Stimulated activated CD4-positive, alpha-beta T cell treated with anti-CD3 and anti-CD28 coated beads, Interleukin-12 subunit alpha, Interleukin-12 subunit beta, amount 100 ng/mL, for 24 hours (primary cell): Measurements from ENCODE around the gene EFHC1.

Source experiments
- DNase-seq, 2 experiments: peaks; one replicate each; pipeline ENCODE4 v3.0.0-alpha.2; 2020; ENCODE audit warnings: low read depth in 2 of 2

Gene EFHC1

DNA sequence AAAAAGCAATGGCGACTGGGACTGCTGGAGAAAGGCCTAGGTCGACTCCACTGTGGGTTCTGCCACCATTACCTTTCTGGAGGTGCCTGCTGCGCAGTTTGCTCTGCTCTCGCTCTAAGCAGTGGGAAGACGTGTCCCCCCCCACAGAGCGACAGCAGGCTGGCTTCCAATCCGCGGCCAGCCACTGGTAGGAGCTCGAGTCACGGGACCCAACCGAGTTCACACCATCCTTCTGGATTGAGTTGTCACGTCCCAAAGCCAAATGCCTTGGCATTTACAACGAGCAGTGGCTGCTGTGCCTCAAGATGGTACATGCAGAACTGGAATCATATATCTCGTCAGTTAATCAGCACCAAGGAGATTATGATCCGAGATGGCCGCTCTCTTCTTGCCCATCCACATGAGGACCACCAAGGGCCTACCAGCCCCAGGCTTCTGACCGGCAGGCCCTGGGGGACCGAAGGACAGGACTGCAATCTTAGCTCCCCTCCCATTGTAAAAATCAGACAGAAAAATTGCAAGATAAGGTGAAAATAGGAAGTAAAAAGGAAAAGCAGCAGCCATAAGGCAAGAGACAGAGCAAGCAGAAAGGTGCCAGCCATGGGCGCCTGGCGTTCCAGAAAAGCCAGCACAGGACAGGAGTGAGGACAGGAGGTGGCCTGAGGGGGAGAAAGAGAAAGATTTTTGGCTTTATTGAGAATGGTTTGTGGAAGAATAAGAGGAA is 82.3 kb downstream of the EFHC1 start:
- no peak for DNase-seq

GRCh38 chr6:52503323-52503747 is 83.2 kb downstream of the EFHC1 start:
- DNase-seq = no peak

DNA sequence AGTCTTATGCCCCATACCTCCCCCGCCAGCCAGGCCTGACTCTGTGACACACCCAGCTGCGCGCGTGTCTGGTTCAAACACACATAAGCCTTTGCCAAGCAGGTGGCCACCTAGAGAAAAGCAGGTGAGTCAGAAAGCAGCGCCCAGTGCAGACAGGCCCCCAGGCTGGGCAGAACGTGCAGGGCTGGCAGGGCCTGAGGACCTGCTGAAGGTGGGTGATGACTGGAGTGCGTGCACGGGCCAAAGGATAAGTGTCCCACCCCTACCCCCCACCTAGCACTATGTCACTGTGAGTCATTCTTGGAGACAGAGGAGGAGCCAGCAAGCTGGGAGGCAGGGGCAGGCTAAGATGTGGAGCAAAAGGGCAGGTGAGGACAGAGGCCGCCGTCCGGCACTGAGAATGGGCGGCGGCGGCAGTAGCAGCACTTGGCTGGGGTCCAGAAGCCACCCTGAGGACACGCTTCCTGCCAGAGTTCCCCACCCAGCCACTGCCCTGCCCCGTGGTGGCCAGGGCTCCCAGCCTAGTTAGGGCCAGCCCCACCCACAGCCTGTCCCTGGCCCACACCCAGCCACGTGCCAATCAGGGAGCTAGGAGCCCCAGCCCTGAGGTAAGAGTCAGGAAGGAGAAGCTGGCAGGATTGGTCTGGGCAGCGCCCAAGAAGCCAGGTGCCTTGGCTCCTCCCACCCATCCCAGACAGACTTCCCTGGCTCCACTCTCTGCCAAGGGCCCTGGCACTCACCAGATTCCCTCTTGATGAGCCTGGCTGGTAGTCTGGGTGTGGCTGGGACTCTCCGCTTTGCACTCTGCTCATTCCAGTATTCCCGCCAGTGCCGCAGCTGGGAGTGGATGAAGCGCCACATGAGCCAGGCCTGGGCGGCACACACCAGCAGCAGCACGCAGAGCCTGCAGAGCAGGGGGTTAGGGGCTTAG is 84.0 kb downstream of the EFHC1 start:
- DNase-seq = no peak

GRCh38 chr6:52504782-52505136 is 84.6 kb downstream of the EFHC1 start:
- DNase-seq = no peak

DNA sequence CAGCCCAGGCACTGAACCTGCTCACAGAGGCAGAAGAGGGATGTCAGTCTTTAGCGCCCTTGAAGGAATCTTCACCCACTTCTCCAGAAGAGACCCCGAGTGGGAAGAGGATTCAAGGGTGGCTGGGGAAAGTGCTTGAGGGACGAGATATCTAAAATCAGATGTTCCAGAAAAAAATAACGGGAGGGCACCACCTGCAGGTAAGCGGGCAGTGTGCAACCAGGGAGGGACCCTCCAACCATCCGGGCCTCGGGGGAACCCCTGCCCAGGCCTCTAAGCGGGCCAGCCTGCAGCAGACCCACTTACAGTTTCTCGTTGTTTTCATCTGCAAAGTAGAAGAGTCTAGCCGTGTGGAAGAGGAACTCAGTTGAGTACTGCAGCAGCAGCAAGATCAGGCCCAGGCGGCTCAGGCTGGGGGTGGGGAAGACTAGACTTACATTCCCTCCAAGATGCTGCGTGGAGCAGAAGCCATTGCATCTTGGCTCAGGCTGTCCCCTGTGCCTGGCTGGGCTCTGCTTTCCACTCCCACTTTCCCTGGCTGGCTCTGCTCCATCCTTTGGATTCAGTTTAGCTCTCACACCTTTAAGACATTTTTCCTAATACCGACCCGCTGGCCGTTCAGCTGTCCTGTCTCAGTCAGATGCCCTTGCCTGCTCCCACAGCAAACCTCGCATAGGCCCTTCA is 85.7 kb downstream of the EFHC1 start:
- no peak for DNase-seq

DNA sequence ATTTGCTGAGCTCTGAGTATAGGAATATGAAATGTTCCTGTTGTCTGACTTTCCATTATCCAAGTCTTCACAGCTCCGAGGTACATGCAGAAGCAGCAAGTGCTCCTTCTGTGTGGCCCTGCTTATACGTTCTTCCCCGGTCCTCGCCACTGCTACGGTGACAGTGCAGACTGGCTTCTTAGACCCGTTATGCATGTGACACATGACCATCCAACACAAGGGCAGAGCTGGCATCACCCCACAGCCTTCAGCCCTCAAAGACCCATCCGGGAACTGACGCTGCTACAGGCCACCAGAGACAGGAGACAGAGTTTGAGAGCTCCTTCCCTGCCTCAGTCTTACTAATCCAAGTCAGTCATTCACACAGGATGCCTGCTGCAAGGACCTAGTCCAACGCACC is 86.3 kb downstream of the EFHC1 start:
- no peak for DNase-seq

GRCh38 chr6:52507557-52508260 is 87.6 kb downstream of the EFHC1 start:
- DNase-seq = no peak

DNA sequence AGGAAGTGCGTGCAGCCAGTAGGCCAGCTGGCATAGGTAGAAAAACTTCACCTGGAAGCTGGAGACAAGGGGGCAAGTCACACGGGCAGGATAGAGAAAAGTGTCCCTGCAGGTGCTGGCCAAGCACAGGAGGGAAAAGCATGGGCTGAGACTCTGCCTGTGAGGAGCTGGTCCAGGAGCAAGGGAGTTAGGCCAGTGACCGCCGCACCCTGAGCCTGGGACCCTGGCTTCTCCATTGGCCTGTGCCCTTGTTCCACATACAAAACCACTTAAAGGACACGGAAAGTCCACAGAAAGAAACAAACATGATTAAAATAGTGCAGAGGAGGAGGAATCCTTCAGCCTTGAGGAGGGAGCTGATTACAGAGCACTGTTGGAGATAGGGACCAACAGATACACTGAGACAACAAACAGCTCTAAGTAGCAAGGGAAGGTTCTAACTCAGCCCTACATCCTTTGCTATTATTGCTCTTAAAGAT is 88.2 kb downstream of the EFHC1 start:
- DNase-seq = no peak

GRCh38 chr6:52509281-52510212 is 89.4 kb downstream of the EFHC1 start:
- no peak for DNase-seq

DNA sequence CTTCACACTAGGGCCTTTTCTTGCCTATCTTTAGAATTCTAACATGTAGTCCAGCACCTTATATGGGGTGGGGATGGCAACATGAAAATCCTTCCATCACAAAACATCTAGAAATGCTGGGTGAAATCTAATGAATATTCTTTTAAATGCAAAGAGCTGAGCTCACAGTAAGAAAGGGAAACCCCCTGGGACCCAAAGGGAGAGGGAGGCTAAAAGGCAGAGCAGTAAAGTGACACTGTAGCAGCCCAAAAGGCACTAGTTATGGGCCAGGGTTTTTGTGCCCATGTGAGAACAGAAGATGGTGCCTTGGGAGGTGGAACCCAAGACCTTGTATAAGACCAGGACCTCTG is 90.0 kb downstream of the EFHC1 start:
- DNase-seq = no peak

DNA sequence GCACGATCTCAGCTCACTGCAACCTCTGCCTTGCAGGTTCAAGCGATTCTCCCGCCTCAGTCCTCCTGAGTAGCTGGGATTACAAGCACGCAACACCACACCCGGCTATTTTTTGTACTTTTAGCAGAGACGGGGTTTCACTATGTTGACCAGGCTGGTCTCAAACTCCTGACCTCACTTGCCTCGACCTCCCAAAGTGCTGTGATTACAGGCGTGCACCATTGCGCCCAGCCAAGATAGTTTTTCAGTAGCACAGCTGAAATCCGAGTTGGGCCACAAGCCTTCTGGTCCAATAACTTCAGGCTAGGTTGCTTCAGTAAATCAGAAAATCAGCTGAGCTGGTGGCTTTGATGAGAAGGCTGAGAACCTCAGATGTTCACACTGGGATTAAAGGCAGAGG is 91.0 kb downstream of the EFHC1 start:
- DNase-seq = no peak

GRCh38 chr6:52511572-52512151 is 91.5 kb downstream of the EFHC1 start:
- DNase-seq = no peak

DNA sequence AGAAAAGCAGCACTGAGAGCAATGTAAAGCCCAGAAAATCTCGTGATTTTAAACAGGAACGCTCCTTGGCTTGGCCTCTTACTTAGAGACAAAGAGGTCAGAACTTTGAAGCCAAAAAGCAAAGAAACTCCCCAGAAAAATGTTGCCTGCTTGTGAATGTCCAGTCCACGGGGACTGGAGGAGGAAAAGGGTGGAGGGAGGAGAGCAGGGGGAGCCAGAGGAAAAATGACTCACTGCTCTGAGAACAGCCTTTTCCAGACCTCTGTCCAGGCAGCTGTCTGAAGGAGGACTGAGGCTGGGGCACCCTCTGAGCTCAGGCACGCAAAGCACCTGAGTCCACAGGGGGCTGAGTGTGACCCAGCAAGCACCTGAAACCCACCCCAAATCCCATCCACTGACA is 92.1 kb downstream of the EFHC1 start:
- no peak for DNase-seq

DNA sequence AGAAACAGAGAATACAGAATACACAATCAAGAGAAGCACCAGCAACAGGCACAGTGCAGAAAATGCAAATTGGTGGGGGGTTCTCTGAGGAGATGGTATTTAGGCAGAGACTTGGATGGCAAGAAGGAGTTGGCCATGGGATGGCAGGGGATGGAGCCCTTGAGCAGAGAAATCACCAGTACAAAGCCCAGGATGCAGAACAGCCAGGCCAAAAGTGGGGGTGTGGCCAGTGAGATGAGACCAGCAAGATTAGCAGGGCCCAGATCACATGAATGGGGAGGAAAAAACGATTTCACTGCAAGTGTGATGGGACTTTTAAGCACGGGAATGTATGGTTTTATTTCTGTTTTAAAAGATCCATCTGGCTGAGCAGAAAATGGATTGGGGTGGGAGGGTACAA is 93.3 kb downstream of the EFHC1 start:
- DNase-seq = no peak

DNA sequence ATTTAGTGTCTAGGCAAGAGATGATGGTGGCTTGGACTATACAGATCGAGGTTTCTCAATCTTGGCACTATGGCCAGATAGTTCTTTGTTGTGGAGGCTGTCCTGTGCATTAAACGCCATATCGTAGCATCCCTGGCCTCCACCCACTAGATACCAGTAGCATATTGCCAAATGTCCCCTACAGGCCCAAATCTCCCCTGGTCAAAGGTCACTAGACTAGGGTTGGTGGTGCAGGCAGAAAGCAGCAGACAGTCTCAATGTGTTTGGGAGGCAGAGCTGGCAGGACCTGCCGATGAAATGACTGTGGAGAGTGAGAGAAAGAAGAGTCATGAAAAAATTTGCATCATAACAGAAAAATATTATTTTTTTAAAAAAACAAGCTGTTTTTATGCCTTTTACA is 93.8 kb downstream of the EFHC1 start:
- DNase-seq = no peak

DNA sequence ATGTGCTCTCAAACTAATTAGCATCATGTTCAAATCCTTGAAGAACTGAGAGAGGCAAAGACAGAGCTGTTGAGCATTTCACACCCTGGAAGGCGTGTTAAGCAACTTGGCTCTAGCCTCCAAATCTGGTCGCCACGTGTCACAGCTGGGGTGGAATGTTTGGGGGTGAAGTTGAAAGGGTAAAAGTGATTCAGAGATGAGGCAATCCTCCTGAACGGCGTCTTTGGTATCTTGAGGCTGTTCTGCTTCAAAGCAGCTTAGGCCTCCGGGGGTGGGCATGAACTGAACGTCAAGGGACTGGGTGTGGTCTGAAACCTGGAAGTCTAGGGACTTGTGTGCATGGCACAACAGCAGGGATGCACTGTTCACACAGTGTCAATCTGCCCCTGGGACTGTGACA is 94.4 kb downstream of the EFHC1 start:
- no peak for DNase-seq

GRCh38 chr6:52515219-52515960 is 95.2 kb downstream of the EFHC1 start:
- DNase-seq = no peak

- no peak for DNase-seq
These were observed 96.1 kb downstream of the EFHC1 start for GRCh38 chr6:52516269-52516668.

DNA sequence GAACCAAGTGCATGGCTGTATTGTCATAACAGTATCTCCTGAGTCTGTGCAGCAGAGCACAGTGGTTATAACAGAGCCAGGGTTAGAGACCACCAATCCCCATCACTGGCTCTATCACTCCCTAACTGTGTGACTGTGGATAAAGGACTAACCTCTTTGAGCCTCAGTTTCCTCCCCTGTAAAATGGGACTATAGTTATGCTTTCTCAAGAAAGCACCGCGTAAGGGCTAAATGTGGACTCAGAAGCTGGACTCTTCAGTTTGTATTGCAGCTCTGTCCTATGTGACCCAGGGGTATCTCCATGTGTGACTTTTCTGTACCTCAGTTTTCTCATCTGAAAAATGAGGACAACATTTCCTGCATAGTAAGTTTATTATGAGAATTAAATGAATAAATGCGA is 96.8 kb downstream of the EFHC1 start:
- no peak for DNase-seq
